Measurements from ENCODE around the gene EMP1. TPM values are rescaled to one million over a fixed set of nuclear protein-coding genes. Genes with fewer than 3 reads are reported as not detected.
A peak's percentile ranks its signal among the peaks of the same experiment; 100 is the strongest.

EMP1 gene
- total and polyA plus RNA-seq, 2 of the 8 experiments (the other 6 are each of a cell fraction or from before 2014, with no cell fraction given), result 0.17 to 0.65 TPM

GRCh38 chr12:13164921-13165616 lies 31.5 kb upstream of the EMP1 start:
- WGBS, 2 experiments (ENCODE audit: extremely low coverage in 1 of 2, insufficient coverage in 1 of 2, insufficient read length in 1 of 2, insufficient replicate concordance in 2 of 2, low coverage in 1 of 2, low lambda C conversion rate in 2 of 2, missing lambda C conversion rate in 1 of 2), result 92% methylated on average over 5 of the region's 5 CpGs; no CpG with 5 or more reads in 1 of the 2 experiments
- Histone ChIP-seq H4K8ac (ENCODE audit: extremely low read depth, insufficient read depth, low read length) (no peak overlapping the region), H2AK5ac (ENCODE audit: low read depth, low read length) (no peak overlapping the region), H2BK20ac (ENCODE audit: low read length) (no peak overlapping the region), H3K79me1 (ENCODE audit: low read depth, low read length) (no peaks in the 10 kb centered on the region), H2AFZ (ENCODE audit: low read length) (0 out of 2 replicates have a peak overlapping the region, but pooled peaks have one; percentile 22), H3K9ac (replicated peaks in 1 of 4; ENCODE audit: extremely low read depth in 1 of 4, low read depth in 3 of 4, low read length in 3 of 4) (no peak overlapping the region), H4K91ac (replicated peaks; ENCODE audit: insufficient read length, low read length) (no peak overlapping the region), H3K18ac (ENCODE audit: extremely low read depth, low read length) (no peak overlapping the region), H3K4me1 (replicated peaks in 1 of 4; ENCODE audit: control insufficient read depth in 3 of 4, insufficient read depth in 4 of 4, low read length in 3 of 4) (peaks cover 0 to 2% (median 0%) of the 10 kb centered on the region in 4 experiments; a peak in 1 of 7 replicates), H2BK5ac (ENCODE audit: low read depth, low read length) (no peak overlapping the region), H3K27me3 (replicated peaks in 1 of 4; ENCODE audit: control insufficient read depth in 3 of 4, extremely low read depth in 1 of 4, insufficient read depth in 3 of 4, low read length in 3 of 4) (no peaks in the 10 kb centered on the region), H3K4me3 (ENCODE audit: extremely low read depth in 1 of 4, insufficient read depth in 2 of 4, low read depth in 3 of 4, low read length in 4 of 4) (no peak overlapping the region), H4K5ac (ENCODE audit: insufficient read length, low read depth, low read length) (no peak overlapping the region), H3K36me3 (ENCODE audit: control insufficient read depth in 2 of 4, insufficient read depth in 4 of 4, low read length in 3 of 4) (peaks cover 0 to 4% (median 0%) of the 10 kb centered on the region in 4 experiments; a peak in 1 of 8 replicates), H2BK15ac (ENCODE audit: low read length) (no peak overlapping the region), H2BK120ac (replicated peaks; ENCODE audit: low read depth, low read length) (no peak overlapping the region), H3K27ac (ENCODE audit: low read depth, low read length) (no peak overlapping the region), H3K79me2 (ENCODE audit: control insufficient read depth in 1 of 2, insufficient read depth in 2 of 2, low read length in 2 of 2) (no peaks in the 10 kb centered on the region), H3K4ac (replicated peaks; ENCODE audit: insufficient read length, low read depth, low read length) (no peak overlapping the region), H2BK12ac (ENCODE audit: low read depth, low read length) (no peak overlapping the region), H3K14ac (ENCODE audit: insufficient read length) (no peak overlapping the region), H3K4me2 (ENCODE audit: insufficient read depth in 1 of 2, low read depth in 2 of 2, low read length in 2 of 2) (no peak overlapping the region), H3K56ac (replicated peaks; ENCODE audit: insufficient read length, low read depth, low read length) (no peak overlapping the region), H3K23me2 (ENCODE audit: low read depth, low read length) (no peaks in the 10 kb centered on the region), H3K9me3 (ENCODE audit: insufficient read depth in 2 of 2, low read depth in 1 of 2, low read length in 1 of 2) (no peaks in the 10 kb centered on the region), H3K23ac (ENCODE audit: insufficient read length) (no peak overlapping the region), H4K20me1 (replicated peaks in 1 of 2; ENCODE audit: control insufficient read depth in 1 of 2, insufficient read depth in 2 of 2, low read length in 2 of 2) (no peaks in the 10 kb centered on the region)
- POLR2A ChIA-PET (ENCODE audit: partially characterized antibody), result no interaction called here
- DNase-seq (ENCODE audit: low read depth in 1 of 2, low spot score in 2 of 2) (no peak), FAIRE-seq (no peak)
- CTCF ChIA-PET (ENCODE audit: partially characterized antibody), result interaction anchor here (0.9 to 1.1 kb wide), 2 partner anchors 47 to 50 kb away, joined by 3 to 4 read pairs; no protein-coding TSS in a partner anchor
- TF ChIP-seq BRCA1 (IDR thresholded peaks at IDR 0.05; ENCODE audit: low read depth, low read length) (peak; percentile 87), KDM4A (IDR thresholded peaks at IDR 0.05; ENCODE audit: low read depth, low read length, severe bottlenecking) (no peak), TCF12 (IDR thresholded peaks at IDR 0.05; ENCODE audit: low read depth, low read length) (no peak), JUN (IDR thresholded peaks at IDR 0.05; ENCODE audit: low read depth, low read length) (no peak), GTF2F1 (IDR thresholded peaks at IDR 0.05; ENCODE audit: borderline replicate concordance, low read depth, low read length) (no peak), FOSL1 (IDR thresholded peaks at IDR 0.05; ENCODE audit: insufficient read depth, low read depth, low read length) (no peak), ASH2L (IDR thresholded peaks at IDR 0.05; ENCODE audit: low read length) (no peak), EZH2 (IDR thresholded peaks at IDR 0.05; ENCODE audit: low read depth, low read length, severe bottlenecking) (no peak), JUND (IDR thresholded peaks at IDR 0.05; ENCODE audit: low read length) (no peak)

Measured in H1 (cell line).